Measurements from ENCODE around the gene CCDC127. TPM values are rescaled to one million over a fixed set of nuclear protein-coding genes. Genes with fewer than 3 reads are reported as not detected.

CCDC127 gene
- total RNA-seq, 1 donor from 2014 or later, result 6.4 TPM

GRCh38 chr5:172421-172820 lies 45.5 kb downstream of the CCDC127 start:
- ChIA-PET POLR2A (no interaction called here), CTCF (no interaction called here)
- Mint-ChIP-seq H3K4me1 (no peaks in the 10 kb centered on the region), H3K9me3 (no peaks in the 10 kb centered on the region), H3K27me3 (peaks cover 4% of the 10 kb centered on the region), H3K4me3 (no peak overlapping the region), H3K36me3 (ENCODE audit: low read depth) (no peaks in the 10 kb centered on the region), H3K27ac (no peak overlapping the region)
- no peak for ATAC-seq (ENCODE audit: low read depth)
- no peak for DNase-seq
- intact Hi-C loops (cut with micrococcal nuclease), result no loop called here
- no peak for TF ChIP-seq CTCF (IDR thresholded peaks at IDR 0.05)

GRCh38 chr5:171801-172331 lies 46.1 kb downstream of the CCDC127 start:
- H3K4me3 Mint-ChIP-seq, result no peak overlapping the region
- ATAC-seq (ENCODE audit: low read depth), result no peak
- TF ChIP-seq CTCF (IDR thresholded peaks at IDR 0.05), result no peak
- no peaks in the 10 kb centered on the region for H3K4me1 Mint-ChIP-seq
- no peaks in the 10 kb centered on the region for H3K36me3 Mint-ChIP-seq (ENCODE audit: low read depth)
- DNase-seq, result no peak
- peaks cover 4% of the 10 kb centered on the region for H3K27me3 Mint-ChIP-seq
- no peaks in the 10 kb centered on the region for H3K9me3 Mint-ChIP-seq
- no peak overlapping the region for H3K27ac Mint-ChIP-seq
- ChIA-PET POLR2A (no interaction called here), CTCF (no interaction called here)
- intact Hi-C loops (cut with micrococcal nuclease), result no loop called here

GRCh38 chr5:170971-171800 lies 46.8 kb downstream of the CCDC127 start:
- Mint-ChIP-seq H3K4me1 (no peaks in the 10 kb centered on the region), H3K9me3 (no peaks in the 10 kb centered on the region), H3K27ac (no peak overlapping the region), H3K4me3 (no peak overlapping the region), H3K27me3 (peaks cover 4% of the 10 kb centered on the region), H3K36me3 (ENCODE audit: low read depth) (no peaks in the 10 kb centered on the region)
- ChIA-PET POLR2A (no interaction called here), CTCF (no interaction called here)
- DNase-seq (no peak), ATAC-seq (ENCODE audit: low read depth) (no peak)
- no peak for TF ChIP-seq CTCF (IDR thresholded peaks at IDR 0.05)
- intact Hi-C loops (cut with micrococcal nuclease), result no loop called here

GRCh38 chr5:169728-170094 lies 48.2 kb downstream of the CCDC127 start:
- ChIA-PET CTCF (no interaction called here), POLR2A (no interaction called here)
- no peak overlapping the region for H3K4me3 Mint-ChIP-seq
- no peaks in the 10 kb centered on the region for H3K36me3 Mint-ChIP-seq (ENCODE audit: low read depth)
- no peaks in the 10 kb centered on the region for H3K4me1 Mint-ChIP-seq
- no peaks in the 10 kb centered on the region for H3K9me3 Mint-ChIP-seq
- intact Hi-C loops (cut with micrococcal nuclease), result no loop called here
- ATAC-seq (ENCODE audit: low read depth) (no peak), DNase-seq (no peak)
- no peak overlapping the region for H3K27ac Mint-ChIP-seq
- TF ChIP-seq CTCF (IDR thresholded peaks at IDR 0.05), result no peak
- peaks cover 4% of the 10 kb centered on the region for H3K27me3 Mint-ChIP-seq

GRCh38 chr5:169071-169727 lies 48.8 kb downstream of the CCDC127 start:
- no peak for TF ChIP-seq CTCF (IDR thresholded peaks at IDR 0.05)
- DNase-seq, result no peak
- Mint-ChIP-seq H3K27me3 (peaks cover 4% of the 10 kb centered on the region), H3K36me3 (ENCODE audit: low read depth) (no peaks in the 10 kb centered on the region), H3K27ac (no peak overlapping the region), H3K9me3 (no peaks in the 10 kb centered on the region), H3K4me3 (no peak overlapping the region), H3K4me1 (no peaks in the 10 kb centered on the region)
- ChIA-PET CTCF (no interaction called here), POLR2A (no interaction called here)
- intact Hi-C loops (cut with micrococcal nuclease), result no loop called here
- no peak for ATAC-seq (ENCODE audit: low read depth)
